Measurements from ENCODE around the gene AVEN.

AVEN gene

DNA sequence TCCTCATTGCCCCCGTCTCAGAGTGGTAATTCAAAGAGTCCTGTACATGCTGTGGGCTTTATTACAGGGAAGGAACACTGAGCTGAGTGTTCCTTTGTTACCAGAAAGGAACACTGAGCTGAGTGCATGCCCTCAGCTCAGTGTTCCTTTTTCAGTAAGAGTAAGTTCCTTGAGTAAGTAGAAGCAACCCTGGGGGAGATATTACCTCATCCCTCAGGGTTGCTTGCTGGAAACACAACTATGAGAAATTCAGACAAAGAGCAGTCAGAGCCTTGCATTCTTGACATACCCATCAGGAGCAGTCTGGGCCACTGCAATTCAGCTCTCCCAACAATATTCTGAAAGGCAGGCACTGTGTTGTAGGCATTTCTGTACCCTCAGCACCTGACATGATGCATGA is 53.7 kb downstream of the AVEN start:
- DNase-seq (ENCODE audit: low read depth), result peak; percentile 29

DNA sequence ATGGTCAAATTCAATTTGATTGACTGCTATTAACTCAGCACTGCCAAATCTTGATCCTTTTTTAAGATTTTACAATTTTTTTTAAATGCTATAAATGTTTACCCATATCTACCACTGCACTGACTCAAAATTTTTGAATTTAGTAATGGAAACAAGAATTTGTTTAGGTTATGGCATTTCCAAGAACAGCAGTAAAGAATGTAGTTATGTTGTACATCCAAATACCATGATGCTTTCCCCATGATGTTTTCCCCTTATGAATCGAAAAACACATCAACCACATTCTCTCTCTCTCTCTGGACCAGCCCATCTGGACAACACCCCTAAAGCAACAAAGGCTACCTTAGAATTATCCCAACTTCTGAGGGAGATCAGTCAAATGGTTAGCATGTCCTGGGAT is 56.5 kb downstream of the AVEN start:
- no peak for DNase-seq (ENCODE audit: low read depth)

DNA sequence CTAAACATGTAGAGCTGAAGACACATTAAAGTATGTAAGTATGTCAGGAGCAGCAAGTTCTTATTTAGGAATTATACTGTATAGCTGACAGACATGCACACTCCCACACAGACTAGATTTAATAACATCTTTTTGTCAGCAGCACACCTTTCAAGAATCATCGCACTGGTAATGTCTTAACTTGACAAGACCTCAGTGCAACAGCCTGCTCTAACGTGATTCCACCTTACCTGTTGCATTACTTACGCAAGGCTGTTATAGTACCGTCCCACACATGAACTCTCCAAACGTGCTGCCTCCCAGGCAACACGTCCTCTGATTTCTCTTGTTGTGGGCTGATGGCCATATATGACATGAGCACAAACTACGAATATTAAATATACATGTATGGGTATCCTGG is 58.8 kb downstream of the AVEN start:
- no peak for DNase-seq (ENCODE audit: low read depth)

DNA sequence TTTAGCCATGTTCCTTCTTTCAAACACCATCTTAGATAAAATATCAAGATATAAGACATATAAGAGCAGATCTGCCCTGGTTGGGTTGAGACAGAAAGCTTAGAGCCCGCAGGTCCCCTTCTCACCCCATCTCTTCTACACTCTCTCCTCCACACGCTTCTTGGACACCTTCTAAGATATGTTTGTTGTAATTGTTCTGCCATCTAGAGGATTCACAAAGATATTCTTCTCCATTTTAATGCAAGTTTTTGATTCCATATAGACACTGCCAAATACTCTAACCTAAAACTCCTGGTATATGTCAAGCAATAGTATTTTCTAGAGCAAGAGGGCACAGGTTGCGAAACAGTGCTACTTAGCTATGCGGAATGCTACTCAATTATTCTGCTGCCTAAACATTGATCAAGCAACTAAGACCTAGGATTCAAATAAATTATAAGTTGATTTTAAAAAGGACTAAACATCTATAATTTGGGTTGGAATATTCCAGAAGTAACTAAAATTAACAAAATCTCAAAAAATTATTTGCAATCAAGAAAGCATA is 63.9 kb downstream of the AVEN start:
- DNase-seq (ENCODE audit: low read depth), result peak; percentile 2

DNA sequence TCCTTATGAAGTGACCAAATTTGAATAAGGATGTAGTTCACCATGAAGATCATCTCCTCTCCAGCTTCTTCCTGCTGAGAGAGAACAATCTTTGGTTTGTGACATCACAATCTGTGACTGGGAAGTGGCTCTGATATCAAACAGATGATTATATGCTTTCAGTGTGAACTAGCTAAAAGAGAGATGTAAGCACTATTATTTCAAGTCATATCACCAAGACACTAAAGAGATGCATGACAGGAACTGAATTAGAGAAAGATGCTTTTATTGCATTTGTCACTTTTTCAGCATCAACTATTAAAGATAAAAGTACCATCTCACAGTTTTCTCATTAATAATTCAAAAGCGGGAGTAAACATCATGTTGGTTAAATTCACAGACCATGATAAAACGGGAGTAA is 67.2 kb downstream of the AVEN start:
- DNase-seq (ENCODE audit: low read depth), result no peak

DNA sequence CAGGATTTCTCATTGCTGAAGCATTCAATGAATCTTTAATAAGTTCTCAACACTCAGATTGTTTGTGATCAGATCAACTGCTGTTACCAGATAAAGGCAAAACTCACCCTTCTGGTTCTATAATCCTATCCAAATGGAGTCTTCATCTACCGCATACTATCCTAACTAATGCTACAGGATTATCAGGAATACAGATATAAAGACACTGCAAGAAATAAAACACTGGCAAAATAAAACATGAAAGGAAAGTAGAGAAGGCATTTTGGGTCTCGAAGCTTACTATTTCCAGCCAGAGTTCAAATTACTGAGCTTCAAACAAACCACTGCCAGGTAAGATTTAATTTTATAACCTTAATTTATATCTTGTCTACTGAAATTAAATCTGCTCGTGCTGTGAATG is 70.2 kb downstream of the AVEN start:
- no peak for DNase-seq (ENCODE audit: low read depth)

DNA sequence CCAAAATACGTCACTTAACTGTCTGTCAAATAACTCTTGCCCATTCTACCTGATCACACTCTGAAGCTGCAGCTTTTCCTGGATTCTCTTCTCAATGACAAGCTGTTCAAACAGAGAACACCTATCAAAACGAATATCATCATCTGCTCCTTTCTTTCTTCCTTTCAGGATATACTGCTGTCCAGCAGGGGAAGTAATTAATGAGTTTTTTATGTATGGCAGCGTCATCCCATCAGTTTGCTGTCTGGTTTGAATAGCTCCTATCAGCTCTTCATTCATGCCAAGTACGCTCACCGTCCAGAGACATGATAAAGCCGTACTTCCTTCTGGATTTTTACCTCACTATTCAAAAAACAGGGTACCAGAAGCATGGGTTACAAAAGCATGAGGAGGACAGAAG is 70.8 kb downstream of the AVEN start, which contains the start of gene CHRM5:
Gene CHRM5 (plus strand): TSS at position 274 of the 400 bp plus-strand sequence. CDS start 94,221 bp downstream, outside the sequence.
- no peak for DNase-seq (ENCODE audit: low read depth)

DNA sequence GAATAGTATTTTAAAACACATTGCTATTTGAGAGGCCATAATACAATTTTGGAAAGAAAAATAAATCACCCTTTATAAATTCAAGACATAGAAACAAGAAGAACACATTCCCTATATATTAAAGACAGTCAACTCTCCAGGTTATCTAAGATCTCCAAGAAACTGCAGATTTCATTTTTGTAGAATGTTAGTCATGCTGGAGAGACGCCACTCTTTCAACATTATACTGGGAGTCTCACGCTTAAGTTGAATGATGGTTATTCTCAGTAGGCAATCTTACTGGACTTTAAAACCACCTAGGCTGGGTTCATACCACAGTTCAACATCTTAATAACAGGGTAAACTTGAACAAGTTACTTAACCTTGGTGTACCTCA is 74.4 kb downstream of the AVEN start:
- DNase-seq (ENCODE audit: low read depth), result no peak

DNA sequence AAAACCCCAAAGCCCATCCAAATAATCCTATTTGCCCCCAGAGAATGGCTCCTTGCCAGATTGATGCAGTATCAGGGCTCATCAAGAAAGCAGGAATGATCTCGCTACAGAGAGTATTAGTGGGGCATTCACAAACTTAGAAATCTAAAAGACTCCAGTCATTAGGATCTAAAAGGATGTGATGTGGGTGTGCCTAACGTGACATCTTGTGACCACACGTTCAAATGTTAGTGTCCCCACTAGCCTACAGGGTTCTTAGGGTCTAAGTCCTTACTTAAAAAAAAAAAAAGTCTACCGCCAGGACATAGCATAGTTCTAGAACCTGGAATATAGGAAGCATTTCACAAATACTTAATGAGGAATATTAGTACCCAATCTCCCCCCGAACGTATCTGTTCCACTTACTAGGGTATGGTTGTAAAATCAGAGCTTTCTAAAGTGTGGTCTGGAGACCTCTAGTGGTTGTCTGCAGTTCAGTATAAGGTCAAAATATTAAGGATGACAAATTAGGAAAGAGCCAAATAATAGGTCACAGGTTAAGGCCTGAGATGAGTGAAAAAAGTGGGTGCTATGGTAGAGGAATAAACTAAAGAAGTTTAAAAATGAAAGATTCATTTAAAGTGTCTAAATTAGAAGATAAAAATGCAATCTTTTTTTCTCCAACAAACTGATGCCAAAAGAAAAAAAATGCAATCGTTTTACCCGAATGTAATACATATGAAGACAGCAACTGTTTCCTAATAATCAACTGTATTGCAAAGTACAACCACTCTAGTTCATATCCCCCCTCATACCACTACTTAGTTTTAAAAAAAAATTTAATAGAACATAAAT is 75.0 kb downstream of the AVEN start:
- peak; percentile 56 for DNase-seq (ENCODE audit: low read depth)

DNA sequence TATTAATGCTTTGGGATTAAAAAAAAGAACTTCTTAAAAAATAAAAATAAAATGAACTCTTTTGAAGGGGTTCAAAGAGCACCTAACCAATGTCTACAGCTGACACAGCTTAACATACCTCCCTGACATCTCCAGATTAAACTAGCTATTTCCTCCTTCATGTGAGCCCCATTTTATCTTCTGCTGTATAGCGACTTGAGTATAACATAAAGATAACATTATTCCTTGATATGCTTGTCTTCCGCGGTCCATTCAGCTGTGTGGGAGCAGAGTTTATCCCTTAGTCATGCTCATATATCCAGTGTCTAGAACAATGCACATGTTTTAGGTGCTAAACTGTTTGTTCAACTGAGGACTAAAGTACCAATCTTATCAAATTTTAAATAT is 78.5 kb downstream of the AVEN start:
- no peak for DNase-seq (ENCODE audit: low read depth)

DNA sequence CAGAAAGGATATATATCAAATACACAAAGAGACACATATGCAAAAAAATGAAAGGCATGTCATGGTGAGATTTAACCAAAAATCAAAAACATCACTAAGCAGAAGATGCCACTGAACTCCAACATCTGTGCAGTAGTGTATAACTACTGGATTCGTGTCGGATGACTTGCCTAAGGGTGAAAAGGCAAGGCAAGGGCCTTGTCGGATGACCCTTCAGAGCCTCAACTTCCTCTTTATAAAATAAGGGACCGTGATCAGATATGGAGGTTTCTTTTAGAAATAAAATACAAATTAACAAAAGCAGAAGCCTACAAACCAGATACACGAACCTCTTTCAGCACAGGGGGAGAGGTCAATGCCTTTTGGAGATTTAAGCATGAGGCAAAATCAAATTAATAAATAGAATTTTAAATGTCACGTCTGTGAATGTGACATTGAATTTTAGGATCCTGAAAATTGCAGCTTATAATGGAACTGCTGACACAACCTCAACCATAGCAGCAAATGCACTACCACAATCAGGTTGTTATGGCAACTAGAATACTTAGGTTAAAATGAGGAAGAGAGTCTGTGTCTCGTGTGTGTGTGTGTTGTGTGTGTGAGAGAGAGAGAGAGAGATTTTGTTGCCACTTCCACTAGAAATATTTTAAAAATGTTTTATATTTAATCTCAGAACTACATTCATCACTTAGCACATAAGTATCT is 79.0 kb downstream of the AVEN start:
- DNase-seq (ENCODE audit: low read depth), result no peak

DNA sequence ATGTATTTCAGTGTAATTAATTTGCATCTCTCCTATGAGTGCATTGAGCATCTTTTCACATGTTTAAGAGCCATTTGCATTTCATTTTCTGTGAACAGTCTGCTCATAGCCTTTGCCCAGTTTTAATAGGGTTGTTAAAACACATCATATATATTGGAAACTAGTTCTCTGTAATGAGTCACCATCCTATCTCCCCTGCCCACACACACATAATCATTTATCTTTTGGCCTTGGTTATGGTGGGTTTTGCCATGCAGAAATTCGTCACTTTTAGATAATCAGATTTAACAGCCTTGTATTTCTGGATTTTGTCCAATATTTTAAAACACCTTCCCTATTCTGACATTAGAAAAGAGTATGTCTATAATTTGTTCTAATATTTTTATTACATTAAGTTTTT is 82.6 kb downstream of the AVEN start:
- no peak for DNase-seq (ENCODE audit: low read depth)

DNA sequence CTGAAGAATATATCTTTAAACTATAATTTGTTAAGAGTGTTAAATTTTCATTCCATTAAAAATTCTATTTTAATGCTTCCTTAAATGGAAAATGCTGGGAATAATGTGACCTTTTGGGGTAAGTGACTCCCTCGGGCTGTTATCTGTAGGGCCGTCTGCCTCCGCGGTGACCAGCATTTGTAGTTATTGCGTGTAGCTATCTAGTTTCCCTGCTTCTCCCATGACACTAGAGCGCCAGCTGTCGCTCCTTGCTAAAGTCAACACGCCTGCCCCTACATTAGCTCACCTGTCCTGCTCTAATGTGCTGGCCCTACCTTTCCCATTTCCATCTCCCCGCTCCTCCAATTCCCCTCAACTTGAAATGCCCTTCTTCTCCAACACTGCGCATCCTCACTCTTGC is 83.1 kb downstream of the AVEN start:
- no peak for DNase-seq (ENCODE audit: low read depth)

DNA sequence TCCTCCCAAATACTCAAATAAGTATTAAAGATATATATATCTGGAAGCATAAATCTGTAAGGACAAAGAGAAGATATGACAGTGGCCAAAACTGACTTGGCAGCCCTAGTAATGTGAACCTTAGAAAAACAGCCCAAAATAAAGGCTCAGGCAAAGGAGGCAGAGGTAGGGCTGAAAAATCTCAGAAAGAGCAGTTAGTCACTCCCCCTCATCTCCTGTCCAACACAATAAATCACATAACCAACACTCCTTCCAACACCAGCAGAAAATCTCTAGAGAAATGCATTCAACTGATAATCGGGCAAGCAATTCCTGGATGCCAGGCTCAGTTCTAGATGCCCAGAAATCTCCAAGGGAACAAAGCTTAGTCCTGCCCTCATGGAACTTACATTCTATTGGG is 92.9 kb downstream of the AVEN start:
- DNase-seq (ENCODE audit: low read depth), result no peak

DNA sequence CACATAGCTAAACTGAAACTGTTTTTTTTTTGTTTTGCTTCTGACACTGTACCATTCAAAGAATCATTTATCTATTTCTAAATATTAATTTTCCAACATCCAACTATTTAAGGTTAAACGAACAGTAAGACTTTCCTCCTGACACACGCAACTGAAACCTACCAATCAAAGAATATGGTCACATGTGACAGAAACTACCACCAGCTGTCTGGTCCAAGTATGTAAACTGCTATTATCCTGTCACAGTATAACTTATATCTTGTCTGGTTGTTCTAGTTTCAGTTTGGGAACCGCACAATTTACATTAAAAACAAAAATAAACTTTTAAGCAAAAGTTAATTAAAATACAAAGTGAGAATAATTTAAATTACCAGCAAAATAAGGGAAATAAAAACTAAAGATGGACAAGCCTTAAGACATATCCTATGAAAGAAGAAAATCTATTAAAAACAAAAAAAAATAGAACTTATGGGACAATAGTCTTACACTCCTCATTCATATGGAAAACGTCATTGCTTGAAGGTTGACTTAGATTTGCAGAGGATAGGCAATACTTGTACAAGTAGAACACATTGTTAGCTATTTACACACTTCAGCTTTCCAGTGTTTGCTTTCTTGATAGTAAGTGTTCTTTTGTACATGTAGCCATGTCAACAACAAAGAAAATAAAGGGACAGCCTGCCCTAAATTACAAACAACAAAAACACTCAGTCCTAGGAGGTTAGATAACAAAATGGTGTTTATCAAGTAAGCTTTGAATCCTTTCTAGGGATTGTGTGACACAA is 97.5 kb downstream of the AVEN start:
- DNase-seq (ENCODE audit: low read depth), result no peak

DNA sequence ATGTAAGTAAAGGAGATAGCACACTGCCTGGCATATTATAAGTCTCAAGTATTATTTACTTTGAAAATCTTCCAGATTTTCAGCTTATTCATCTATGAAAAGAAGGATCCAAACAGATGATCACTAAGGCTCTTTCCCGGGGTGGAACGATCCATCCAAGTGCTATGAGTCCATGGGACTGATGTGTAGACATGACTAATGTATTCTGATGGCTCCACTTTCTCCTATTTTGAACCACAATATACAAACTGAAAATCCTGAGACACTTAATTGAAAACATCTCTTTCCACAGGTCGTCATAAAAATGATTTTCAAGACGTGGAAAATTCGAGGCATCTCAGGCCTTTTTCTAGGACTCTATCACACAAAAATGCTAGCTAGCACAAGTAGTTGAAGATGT is 104.1 kb downstream of the AVEN start:
- DNase-seq (ENCODE audit: low read depth), result no peak

DNA sequence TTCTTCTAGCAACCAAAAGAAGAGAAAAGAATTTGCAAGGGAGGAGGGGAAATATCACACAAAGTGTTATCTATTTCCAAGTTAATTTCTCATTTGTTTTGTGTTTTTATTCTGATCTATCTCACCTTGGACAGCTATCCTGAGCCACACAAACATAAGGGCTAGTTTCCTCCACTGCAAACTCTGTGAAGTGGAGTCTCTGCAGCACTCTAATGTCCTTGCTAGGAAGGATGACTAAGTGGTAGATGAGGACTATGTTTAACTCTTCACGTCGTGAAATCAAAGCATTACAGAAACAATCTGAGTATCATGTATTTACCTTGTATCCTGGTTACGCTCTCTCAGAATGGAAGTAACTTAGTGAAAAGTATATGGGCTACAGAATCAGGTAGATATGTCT is 104.6 kb downstream of the AVEN start:
- no peak for DNase-seq (ENCODE audit: low read depth)

DNA sequence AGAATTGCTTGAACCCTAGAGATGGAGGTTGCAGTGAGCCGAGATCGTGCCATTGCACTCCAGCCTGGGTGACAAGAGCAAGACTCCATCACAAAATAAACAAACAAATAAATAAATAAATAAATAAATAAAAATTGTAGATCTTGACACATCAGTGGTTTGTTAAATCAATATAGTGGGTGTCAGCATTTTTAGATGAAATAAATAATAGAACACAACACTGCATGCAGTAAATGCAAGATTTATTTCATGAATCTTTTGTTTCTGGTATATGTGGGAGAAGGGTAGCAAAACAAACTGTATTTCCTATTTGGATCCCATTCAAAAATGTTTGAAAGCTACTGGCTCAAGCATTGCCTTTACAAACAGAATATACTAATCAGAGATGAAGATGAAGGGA is 106.3 kb downstream of the AVEN start:
- no peak for DNase-seq (ENCODE audit: low read depth)

DNA sequence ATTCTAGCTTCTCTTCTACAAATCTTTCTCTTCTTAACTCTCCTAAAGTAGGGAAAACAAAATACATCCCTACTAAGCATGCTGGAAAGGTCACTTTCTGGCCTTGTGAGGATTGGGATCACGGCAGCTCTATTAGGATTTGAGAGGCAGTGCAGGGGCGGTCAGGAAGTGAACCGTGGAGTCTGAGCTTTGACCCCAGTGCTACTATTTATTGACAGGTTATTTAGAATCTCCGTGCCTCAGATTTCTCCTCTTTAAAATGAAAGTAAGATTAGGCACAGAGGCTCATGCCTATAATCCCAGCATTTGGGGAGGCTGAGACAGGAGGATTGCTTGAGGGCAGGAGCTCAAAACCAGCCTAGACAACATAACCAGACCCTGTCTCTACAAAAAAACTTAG is 112.7 kb downstream of the AVEN start:
- no peak for DNase-seq (ENCODE audit: low read depth)

DNA sequence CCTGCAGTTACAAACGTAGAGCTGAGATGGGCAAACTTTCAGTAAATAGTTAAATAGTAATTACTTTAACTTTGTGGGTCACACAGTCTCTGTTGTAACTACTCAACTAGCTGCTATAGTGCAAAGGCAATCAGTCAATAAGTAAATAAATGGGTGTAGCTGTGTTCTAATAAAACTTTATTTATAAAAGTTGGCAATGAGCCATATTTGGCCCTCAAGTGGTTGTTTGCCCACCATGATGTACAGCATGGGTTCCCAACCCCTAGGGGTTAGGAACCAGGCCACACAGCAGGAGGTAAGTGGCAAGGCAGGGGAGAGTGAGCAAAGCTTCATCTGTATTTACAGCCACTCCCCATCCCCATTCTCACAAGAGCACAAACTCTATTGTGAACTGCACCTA is 115.6 kb downstream of the AVEN start:
- DNase-seq (ENCODE audit: low read depth), result no peak

DNA sequence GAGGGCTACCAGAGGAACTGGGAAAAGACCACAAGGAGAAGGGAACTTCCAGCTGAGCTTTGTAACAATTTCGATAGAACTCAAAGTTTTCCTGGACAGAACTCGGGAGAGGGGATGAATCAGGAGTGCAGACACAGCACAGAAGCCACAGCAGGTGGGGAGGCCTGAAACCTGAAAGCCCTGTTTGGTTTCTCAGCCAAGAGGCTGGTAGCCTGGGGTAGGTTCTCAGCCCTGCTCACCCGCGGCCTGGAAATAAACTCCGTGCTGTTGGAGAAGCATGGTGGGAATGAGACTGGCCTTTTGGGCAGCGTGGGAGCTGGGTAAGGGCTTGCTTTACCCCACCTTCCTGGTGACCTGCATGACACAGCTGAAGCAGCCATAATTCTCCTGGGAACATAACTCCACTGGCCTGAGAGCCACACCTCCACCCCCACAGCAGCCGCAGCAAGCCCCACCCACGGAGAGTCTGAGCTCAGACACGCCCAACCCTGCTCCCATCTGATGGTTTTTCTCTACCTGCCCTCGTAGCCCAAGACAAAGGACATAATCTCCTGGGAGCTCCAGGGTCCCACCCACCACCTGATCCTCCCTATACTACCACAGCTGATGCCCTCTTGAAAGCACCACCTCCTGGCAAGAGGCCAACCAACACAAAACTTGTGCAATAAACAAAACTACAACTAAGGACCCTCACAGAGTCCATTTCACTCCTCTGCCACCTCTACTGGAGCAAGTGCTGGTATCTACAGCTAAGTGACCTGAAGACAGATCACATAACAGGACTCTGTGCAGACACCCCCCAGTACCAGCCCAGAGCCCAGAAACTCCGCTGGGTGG is 123.2 kb downstream of the AVEN start:
- DNase-seq (ENCODE audit: low read depth), result no peak

DNA sequence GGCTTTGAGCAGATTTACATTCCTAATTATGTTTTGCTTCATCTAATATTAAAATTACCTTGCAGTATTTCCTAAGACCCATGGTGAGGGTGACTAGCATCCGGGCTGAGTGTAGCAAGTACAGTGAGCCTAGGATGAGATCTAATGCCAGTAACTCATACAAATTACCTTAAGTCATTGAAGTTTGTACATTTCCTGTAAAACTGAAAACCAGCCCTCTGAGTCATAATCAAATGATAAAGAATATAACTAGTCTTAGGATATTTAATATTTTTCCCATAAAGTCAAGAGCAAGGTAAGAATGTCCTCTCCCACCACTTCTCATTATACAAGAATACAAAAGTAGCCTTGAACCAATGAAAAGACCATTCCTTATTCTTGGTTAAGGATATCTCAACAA is 125.5 kb downstream of the AVEN start:
- DNase-seq (ENCODE audit: low read depth), result peak; percentile 37

Measured in ELR (cell line).